Epithelial cell of proximal tubule (primary cell): ENCODE measurements around the gene APOA4. TPM values are rescaled to one million over a fixed set of nuclear protein-coding genes. Genes with fewer than 3 reads are reported as not detected.

ENCODE experiments used
- DNase-seq: peaks from one replicate; pipeline ENCODE4 v3.0.0-alpha.2; 2011; ENCODE audit warnings: low read depth
- H3K4me3 ChIP-seq: 2 replicates; pipeline ENCODE4 v1.5.1; 2011; ENCODE audit warnings: low read depth, mild to moderate bottlenecking, low read length
- CTCF ChIP-seq: conservative IDR thresholded peaks from 2 replicates; pipeline ENCODE4 v1.5.1; 2012; ENCODE audit warnings: low read depth, mild to moderate bottlenecking, low read length
- total RNA-seq: library from RNA; depleted of rRNA; stranded (reverse); fragments of >200 nt; gene quantifications from 2 replicates; pipeline ENCODE4 v1.2.3, GENCODE V29; 2015

APOA4 gene
- total RNA-seq, 1 donor from 2014 or later = not detected

- no peak overlapping the region for H3K4me3 ChIP-seq
- no peak for TF ChIP-seq CTCF
- DNase-seq = no peak
Measured at GRCh38 chr11:116826751-116827431, 3.8 kb upstream of the APOA4 start.

- no peak overlapping the region for H3K4me3 ChIP-seq
- TF ChIP-seq CTCF = no peak
- no peak for DNase-seq
Measured at GRCh38 chr11:116825854-116826750, 3.0 kb upstream of the APOA4 start.

GRCh38 chr11:116825434-116825833 is 2.3 kb upstream of the APOA4 start:
- no peak for TF ChIP-seq CTCF
- DNase-seq = no peak
- no peak overlapping the region for H3K4me3 ChIP-seq

- no peak for TF ChIP-seq CTCF
- DNase-seq = no peak
Measured at GRCh38 chr11:116822575-116822974, 529 bp downstream of the APOA4 start.

GRCh38 chr11:116821050-116821918 is 1.8 kb downstream of the APOA4 start:
- DNase-seq = no peak
- no peak for TF ChIP-seq CTCF
- H3K4me3 ChIP-seq = no peak overlapping the region

More at GRCh38 chr11:116822575-116822974, 529 bp downstream of the APOA4 start:
- no peak overlapping the region for H3K4me3 ChIP-seq

GRCh38 chr11:116819049-116819448 is 4.1 kb downstream of the APOA4 start:
- no peak for TF ChIP-seq CTCF
- DNase-seq = no peak
- no peak overlapping the region for H3K4me3 ChIP-seq
